OCI-LY1 (cell line): ENCODE data around the gene SH3D19.
A peak's percentile ranks its signal among the peaks of the same experiment; 100 is the strongest.

Experiments
- H2AFZ ChIP-seq: fragments of 200-600 bp; sonication (generic), shearing (Covaris generic); 2 replicates; pipeline ENCODE4 v1.6.0; 2014; ENCODE audit warnings: antibody characterized with exemption, mild to moderate bottlenecking, low read length
- H3F3A ChIP-seq: fragments of 200-600 bp; sonication (generic), shearing (Covaris generic); 2 replicates; pipeline ENCODE4 v1.6.0; 2014; ENCODE audit warnings: mild to moderate bottlenecking, antibody characterized with exemption, low read length, moderate library complexity; ENCODE audit not compliant: insufficient read depth
- H3K27ac ChIP-seq: fragments of 200-600 bp; sonication (generic); 2 replicates; pipeline ENCODE4 v1.5.1; 2014; ENCODE audit warnings: low read length, mixed run types, mild to moderate bottlenecking, low read depth; ENCODE audit not compliant: poor library complexity, severe bottlenecking
- H3K27me3 ChIP-seq: fragments of 200-600 bp; sonication (generic); 2 replicates; pipeline ENCODE4 v1.6.0; 2014; ENCODE audit warnings: antibody characterized with exemption, mild to moderate bottlenecking, low read length, moderate library complexity; ENCODE audit not compliant: insufficient read depth
- H3K36me3 ChIP-seq: fragments of 200-600 bp; sonication (generic); 2 replicates; pipeline ENCODE4 v1.6.1; 2014; ENCODE audit warnings: mild to moderate bottlenecking, antibody characterized with exemption, low read length, moderate library complexity, mixed read lengths; ENCODE audit not compliant: insufficient read depth
- H3K4me1 ChIP-seq: fragments of 200-600 bp; sonication (generic); 2 replicates; pipeline ENCODE4 v1.5.1; 2014; ENCODE audit warnings: mild to moderate bottlenecking, low read length, moderate library complexity; ENCODE audit not compliant: insufficient read depth, severe bottlenecking
- H3K4me2 ChIP-seq: fragments of 200-600 bp; sonication (generic), shearing (Covaris generic); 2 replicates; pipeline ENCODE4 v1.6.1; 2014; ENCODE audit warnings: low read length
- H3K4me3 ChIP-seq: fragments of 200-600 bp; sonication (generic); 2 replicates; pipeline ENCODE4 v1.5.1; 2014; ENCODE audit warnings: low read length, low read depth, mild to moderate bottlenecking, mixed read lengths; ENCODE audit not compliant: poor library complexity, severe bottlenecking
- H3K79me2 ChIP-seq: fragments of 200-600 bp; shearing (Covaris generic); 2 replicates; pipeline ENCODE4 v1.6.1; 2016; ENCODE audit warnings: mixed run types, low read length, mixed read lengths; ENCODE audit not compliant: insufficient read depth
- H3K9ac ChIP-seq: fragments of 200-600 bp; sonication (generic), shearing (Covaris generic); 2 replicates; pipeline ENCODE4 v1.6.1; 2014; ENCODE audit warnings: mild to moderate bottlenecking, low read length, mixed read lengths
- H3K9me2 ChIP-seq: fragments of 200-600 bp; sonication (generic), shearing (Covaris generic); 2 replicates; pipeline ENCODE4 v1.6.1; 2014; ENCODE audit warnings: low read depth, mild to moderate bottlenecking, low read length, mixed read lengths
- H3K9me3 ChIP-seq: fragments of 200-600 bp; shearing (Covaris generic); 2 replicates; pipeline ENCODE4 v1.6.1; 2014; ENCODE audit warnings: low read length, mixed read lengths
- H4K20me1 ChIP-seq: fragments of 200-600 bp; sonication (generic), shearing (Covaris generic); 2 replicates; pipeline ENCODE4 v1.6.0; 2016; ENCODE audit warnings: mild to moderate bottlenecking, low read length; ENCODE audit not compliant: insufficient read depth
- CTCF ChIP-seq: fragments of 200-600 bp; sonication (generic), shearing (Covaris generic); IDR thresholded peaks from 2 replicates; pipeline ENCODE4 v1.5.1; 2017; ENCODE audit warnings: mild to moderate bottlenecking, antibody characterized with exemption, low read length, moderate library complexity, mixed read lengths
- EZH2 ChIP-seq: fragments of 200-600 bp; sonication (generic), shearing (Covaris generic); IDR thresholded peaks from 2 replicates; pipeline ENCODE4 v1.8.0; 2017; ENCODE audit warnings: borderline replicate concordance, mixed run types, mild to moderate bottlenecking, antibody characterized with exemption, low read length, moderate library complexity, mixed read lengths

The SH3D19 gene

GRCh38 chr4:151097759-151098158, 227.6 kb downstream of the SH3D19 start:
- H3K27me3 ChIP-seq: no peaks in the 10 kb centered on the region
- H3K9ac ChIP-seq: no peak overlapping the region
- H4K20me1 ChIP-seq: no peaks in the 10 kb centered on the region
- no peak overlapping the region for H3K4me3 ChIP-seq
- peaks cover 32% of the 10 kb centered on the region for H3K4me1 ChIP-seq
- no peak overlapping the region for H3K27ac ChIP-seq
- no peaks in the 10 kb centered on the region for H3F3A ChIP-seq
- no peak for TF ChIP-seq CTCF
- TF ChIP-seq EZH2: no peak
- 0 out of 2 replicates have a peak overlapping the region, but pooled peaks have one; percentile 71 for H3K4me2 ChIP-seq
- peaks cover 28% of the 10 kb centered on the region for H3K79me2 ChIP-seq
- peaks cover 32% of the 10 kb centered on the region for H3K36me3 ChIP-seq
- H2AFZ ChIP-seq: 0 out of 2 replicates have a peak overlapping the region, but pooled peaks have one; percentile 76
- H3K9me2 ChIP-seq: no peaks in the 10 kb centered on the region
- H3K9me3 ChIP-seq: no peaks in the 10 kb centered on the region

GRCh38 chr4:151095142-151095541, 230.3 kb downstream of the SH3D19 start:
- H3K27ac ChIP-seq: no peak overlapping the region
- no peaks in the 10 kb centered on the region for H3K9me3 ChIP-seq
- peaks cover 13% of the 10 kb centered on the region for H3K4me1 ChIP-seq
- peaks cover 7% of the 10 kb centered on the region for H3K79me2 ChIP-seq
- no peaks in the 10 kb centered on the region for H3K9me2 ChIP-seq
- H3K4me2 ChIP-seq: no peak overlapping the region
- no peaks in the 10 kb centered on the region for H4K20me1 ChIP-seq
- no peak overlapping the region for H2AFZ ChIP-seq
- no peaks in the 10 kb centered on the region for H3F3A ChIP-seq
- H3K27me3 ChIP-seq: no peaks in the 10 kb centered on the region
- H3K9ac ChIP-seq: no peak overlapping the region
- H3K4me3 ChIP-seq: no peak overlapping the region
- TF ChIP-seq CTCF (no peak), EZH2 (no peak)
- peaks cover 6% of the 10 kb centered on the region for H3K36me3 ChIP-seq

GRCh38 chr4:151094290-151094751, 231.1 kb downstream of the SH3D19 start:
- Histone ChIP-seq H3K27ac (no peak overlapping the region), H3F3A (no peaks in the 10 kb centered on the region), H3K9ac (no peak overlapping the region), H3K9me2 (no peaks in the 10 kb centered on the region), H3K36me3 (no peaks in the 10 kb centered on the region), H3K4me3 (no peak overlapping the region), H3K4me2 (no peak overlapping the region), H3K4me1 (peaks cover 13% of the 10 kb centered on the region), H3K9me3 (no peaks in the 10 kb centered on the region), H3K79me2 (no peaks in the 10 kb centered on the region), H2AFZ (no peak overlapping the region), H4K20me1 (no peaks in the 10 kb centered on the region), H3K27me3 (no peaks in the 10 kb centered on the region)
- no peak for TF ChIP-seq EZH2
- no peak for TF ChIP-seq CTCF
